ENCODE data around the gene PGBD5.

Gene PGBD5

DNA sequence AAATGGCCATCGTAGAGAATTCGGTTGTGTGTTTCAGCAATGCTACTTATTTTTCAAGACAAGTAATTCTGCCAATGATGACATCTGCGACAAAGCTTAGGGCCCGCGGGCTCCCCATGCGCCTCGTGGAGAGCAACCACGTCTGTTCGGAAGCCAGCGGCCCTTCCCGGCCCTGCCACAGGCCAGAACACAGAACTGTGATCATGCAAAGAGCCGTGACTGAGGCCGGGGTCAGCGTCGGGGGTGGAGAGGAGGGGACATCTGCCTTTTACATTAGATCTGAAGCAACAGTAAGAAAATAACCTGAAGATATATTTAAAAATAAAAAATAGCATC lies 103.7 kb downstream of the PGBD5 start:
- H3K9ac ChIP-seq (ENCODE audit: low read length), result no peak overlapping the region
- H3K4me1 ChIP-seq (ENCODE audit: control insufficient read depth, insufficient read depth, low read length), result no peaks in the 10 kb centered on the region
- no peaks in the 10 kb centered on the region for H3K27me3 ChIP-seq (ENCODE audit: control insufficient read depth, insufficient read depth, low read length)
- H3K4me3 ChIP-seq (ENCODE audit: low read length), result no peak overlapping the region
- H3K9me3 ChIP-seq (ENCODE audit: control insufficient read depth, low read length), result no peaks in the 10 kb centered on the region
- no peaks in the 10 kb centered on the region for H3K36me3 ChIP-seq (ENCODE audit: control insufficient read depth, insufficient read depth, low read length)

DNA sequence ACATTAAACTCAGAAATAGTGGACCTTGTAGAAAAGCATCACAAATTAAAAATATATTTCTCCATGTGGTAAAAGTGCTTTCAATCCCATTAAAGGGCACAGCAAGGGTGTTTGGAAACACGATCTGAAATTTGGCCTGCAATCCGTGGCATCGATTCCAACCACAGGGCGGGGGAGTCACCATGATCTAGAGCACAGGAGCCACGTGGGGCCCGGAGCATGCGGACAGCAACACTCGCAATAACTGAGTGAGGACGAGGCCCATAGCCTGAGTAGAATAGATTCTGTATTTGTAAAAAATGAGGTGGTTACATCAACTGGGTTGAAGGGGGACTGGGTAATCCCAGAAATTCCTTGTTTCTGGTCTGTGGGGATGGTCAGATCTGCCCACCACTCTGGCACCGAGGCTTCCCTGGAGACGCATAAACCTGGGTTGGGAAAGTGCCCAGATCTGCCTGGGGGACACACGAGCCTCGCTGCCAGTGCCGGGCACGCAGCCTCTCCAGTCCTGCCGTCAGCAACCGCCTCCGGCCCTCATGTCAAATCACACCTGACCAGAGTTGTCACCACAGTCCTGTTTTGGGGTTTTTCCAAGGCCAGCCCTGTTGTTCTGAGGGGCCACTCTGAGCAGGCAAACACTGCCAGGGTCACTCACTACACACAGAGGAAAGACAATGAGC lies 104.3 kb downstream of the PGBD5 start:
- no peaks in the 10 kb centered on the region for H3K36me3 ChIP-seq (ENCODE audit: control insufficient read depth, insufficient read depth, low read length)

DNA sequence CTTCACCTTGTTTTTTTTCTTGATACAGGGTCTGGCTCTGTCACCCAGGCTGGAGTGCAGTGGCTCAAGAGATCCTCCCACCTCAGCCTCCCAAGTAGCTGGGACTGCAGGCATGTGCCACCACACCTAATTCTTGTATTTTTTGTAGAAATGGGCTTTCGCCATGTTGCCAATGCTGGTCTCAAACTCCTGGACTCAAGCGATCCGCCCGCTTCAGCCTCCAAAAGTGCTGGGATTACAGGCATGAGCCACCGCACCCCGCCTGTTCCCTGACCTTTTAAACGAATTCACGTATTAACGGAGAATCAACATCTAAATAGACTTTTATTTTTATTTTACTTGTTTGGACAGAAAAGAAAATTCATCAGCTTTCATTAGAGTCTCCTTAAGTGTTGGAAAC lies 104.8 kb downstream of the PGBD5 start:
- no peak overlapping the region for H3K4me3 ChIP-seq (ENCODE audit: low read length)

More for the DNA sequence above, 104.3 kb downstream of the PGBD5 start:
- H3K4me3 ChIP-seq (ENCODE audit: low read length), result no peak overlapping the region
- no peaks in the 10 kb centered on the region for H3K27me3 ChIP-seq (ENCODE audit: control insufficient read depth, insufficient read depth, low read length)
- no peaks in the 10 kb centered on the region for H3K9me3 ChIP-seq (ENCODE audit: control insufficient read depth, low read length)
- no peaks in the 10 kb centered on the region for H3K4me1 ChIP-seq (ENCODE audit: control insufficient read depth, insufficient read depth, low read length)
- no peak overlapping the region for H3K9ac ChIP-seq (ENCODE audit: low read length)

DNA sequence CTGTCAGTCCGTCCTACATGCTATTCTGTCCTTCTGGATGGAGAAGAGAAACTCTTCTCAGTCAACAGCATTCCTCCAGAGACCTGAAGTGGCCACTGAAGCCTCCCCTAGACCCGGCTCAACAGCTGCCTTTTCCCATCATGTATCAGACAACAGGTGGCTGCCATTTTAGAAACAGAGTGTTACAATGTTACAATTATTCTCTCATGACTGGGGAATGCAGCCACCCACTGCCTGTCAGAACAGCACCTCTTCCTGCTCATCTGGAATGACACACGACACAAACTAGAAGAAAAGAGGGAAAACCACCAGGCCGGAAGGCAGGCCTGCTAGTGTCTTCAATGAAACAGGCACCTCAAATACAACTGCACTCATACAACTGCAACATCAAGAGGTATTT lies 105.3 kb downstream of the PGBD5 start:
- Histone ChIP-seq H3K36me3 (ENCODE audit: control insufficient read depth, insufficient read depth, low read length) (no peaks in the 10 kb centered on the region), H3K4me3 (ENCODE audit: low read length) (no peak overlapping the region), H3K27me3 (ENCODE audit: control insufficient read depth, insufficient read depth, low read length) (no peaks in the 10 kb centered on the region), H3K9me3 (ENCODE audit: control insufficient read depth, low read length) (no peaks in the 10 kb centered on the region), H3K9ac (ENCODE audit: low read length) (no peak overlapping the region), H3K4me1 (ENCODE audit: control insufficient read depth, insufficient read depth, low read length) (no peaks in the 10 kb centered on the region)

More for the DNA sequence above, 104.8 kb downstream of the PGBD5 start:
- H3K9ac ChIP-seq (ENCODE audit: low read length), result no peak overlapping the region
- no peaks in the 10 kb centered on the region for H3K27me3 ChIP-seq (ENCODE audit: control insufficient read depth, insufficient read depth, low read length)
- no peaks in the 10 kb centered on the region for H3K4me1 ChIP-seq (ENCODE audit: control insufficient read depth, insufficient read depth, low read length)
- no peaks in the 10 kb centered on the region for H3K9me3 ChIP-seq (ENCODE audit: control insufficient read depth, low read length)
- H3K36me3 ChIP-seq (ENCODE audit: control insufficient read depth, insufficient read depth, low read length), result no peaks in the 10 kb centered on the region

DNA sequence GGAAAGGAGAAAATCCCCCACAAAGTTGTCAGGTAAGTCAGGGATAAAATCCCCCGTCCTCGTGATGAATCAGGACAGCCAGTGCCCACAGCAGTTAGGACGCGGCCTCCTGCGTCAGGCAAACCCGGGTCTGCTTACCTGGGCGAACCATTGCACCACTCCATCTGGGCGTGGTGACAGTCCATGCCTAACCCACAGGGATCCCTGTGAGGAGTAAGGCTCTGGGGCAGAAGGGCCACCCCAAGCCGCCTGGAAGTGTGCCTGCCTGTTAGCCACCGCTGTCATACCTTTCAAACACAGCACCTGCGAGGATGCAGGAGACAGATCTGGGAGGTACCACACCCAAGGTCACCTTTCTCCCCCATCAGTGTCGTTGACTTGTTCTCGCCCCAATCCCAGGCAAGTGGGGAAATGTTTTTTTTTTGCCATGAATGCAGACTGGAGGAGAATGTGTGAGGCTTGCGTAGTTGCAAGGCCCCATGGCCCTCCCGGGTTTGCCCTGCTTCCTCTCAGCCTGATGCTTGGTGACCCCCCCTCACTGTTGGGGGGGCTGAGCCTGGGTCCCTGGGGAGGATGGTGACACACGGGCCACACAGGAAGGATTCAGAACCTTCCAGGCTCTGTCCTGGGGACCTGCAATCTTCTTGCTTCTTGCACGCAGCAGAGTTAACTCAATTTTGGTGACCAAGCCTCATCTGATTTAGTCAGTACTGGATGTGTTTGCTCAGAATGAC lies 107.0 kb downstream of the PGBD5 start:
- no peaks in the 10 kb centered on the region for H3K9me3 ChIP-seq (ENCODE audit: control insufficient read depth, low read length)
- H3K4me3 ChIP-seq (ENCODE audit: low read length), result no peak overlapping the region
- H3K36me3 ChIP-seq (ENCODE audit: control insufficient read depth, insufficient read depth, low read length), result no peaks in the 10 kb centered on the region
- no peaks in the 10 kb centered on the region for H3K4me1 ChIP-seq (ENCODE audit: control insufficient read depth, insufficient read depth, low read length)
- no peak overlapping the region for H3K9ac ChIP-seq (ENCODE audit: low read length)
- H3K27me3 ChIP-seq (ENCODE audit: control insufficient read depth, insufficient read depth, low read length), result no peaks in the 10 kb centered on the region

DNA sequence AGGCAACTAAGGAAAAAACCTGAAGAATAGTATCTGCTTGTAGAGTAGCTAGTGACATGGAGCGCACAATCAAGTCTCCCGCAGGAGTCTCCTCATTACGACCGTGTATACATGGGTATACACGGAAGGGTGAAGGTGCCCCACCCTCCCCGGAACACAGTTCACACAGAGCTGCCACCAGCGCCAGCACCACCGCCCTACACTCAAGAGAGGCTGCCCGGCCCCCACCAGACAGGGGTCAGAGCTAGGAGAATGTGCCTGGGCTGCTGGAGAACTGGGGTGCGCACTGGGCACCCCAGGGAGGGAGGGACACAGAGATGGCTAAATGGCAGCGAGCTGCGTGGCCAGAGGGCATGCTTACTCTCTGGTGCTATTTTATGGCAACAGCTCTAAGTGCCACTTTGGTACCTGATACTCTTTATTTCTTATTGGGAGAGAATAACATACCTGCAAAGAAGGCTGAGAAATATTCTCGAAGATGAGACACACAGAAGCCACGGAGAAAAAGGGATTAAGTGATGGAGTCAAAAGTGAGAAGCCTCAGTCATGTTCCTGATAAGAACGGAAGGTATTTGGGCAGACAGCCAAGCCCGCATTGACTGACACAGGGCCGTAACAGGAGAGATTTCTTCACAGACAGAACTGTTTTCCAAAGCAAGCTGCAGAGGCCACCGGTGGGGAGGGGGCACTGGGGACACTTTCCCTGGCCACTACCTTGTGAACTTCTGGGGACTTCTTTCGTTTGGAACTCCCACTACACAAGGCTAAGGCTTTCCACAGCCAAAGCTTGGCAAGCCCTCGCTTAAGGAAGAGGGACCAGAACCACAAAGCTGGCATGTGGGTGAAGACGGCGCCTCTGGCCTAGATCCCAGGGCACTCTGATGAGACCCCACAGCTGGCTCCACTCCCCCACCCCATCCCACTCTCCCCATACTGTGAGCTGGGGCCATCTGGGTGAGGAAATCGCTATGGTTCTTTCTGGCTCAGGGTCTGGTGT lies 108.0 kb downstream of the PGBD5 start:
- H3K9ac ChIP-seq (ENCODE audit: low read length), result no peak overlapping the region

DNA sequence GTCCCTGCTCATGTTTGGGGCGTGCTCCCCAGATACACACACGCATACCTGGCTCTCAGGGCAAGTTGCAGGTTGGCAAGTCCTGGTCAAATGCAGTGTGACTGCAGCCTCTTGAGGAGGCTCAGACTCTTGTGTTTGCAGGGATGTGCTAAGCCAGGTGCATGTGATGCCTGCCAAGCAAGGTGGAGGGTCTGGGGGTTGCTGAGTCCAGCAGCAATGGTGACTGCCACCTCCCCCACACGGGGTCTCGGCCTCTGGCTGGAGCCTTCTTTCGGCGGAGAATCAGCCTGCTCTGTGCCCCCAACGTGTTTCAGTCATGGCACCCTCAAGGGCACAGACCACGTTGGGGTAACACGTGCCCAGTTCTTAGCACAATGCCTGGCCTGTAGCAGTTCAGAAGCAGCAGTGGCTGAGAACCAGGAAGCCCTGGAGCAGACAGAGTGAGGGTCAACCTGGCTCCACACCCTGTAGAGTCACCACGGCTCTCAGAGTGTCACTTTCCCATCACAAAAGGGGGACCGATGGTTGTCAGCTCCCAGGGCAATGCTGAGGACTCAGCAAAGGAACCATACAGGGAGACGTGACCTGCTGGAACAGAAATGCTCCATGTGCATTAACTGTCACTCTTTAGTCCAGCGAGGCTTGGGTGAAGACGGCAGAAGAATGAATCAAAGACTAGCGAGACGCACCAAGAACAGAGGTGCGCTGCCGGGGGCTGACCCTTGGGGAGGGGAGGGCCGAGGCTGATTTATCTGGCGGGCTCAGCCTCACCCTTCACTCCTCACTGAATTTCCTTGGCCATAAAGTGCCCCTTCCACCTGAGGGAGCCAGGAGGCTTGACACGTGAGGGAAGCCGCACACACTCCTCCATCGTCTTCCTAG lies 109.0 kb downstream of the PGBD5 start:
- H3K9ac ChIP-seq (ENCODE audit: low read length), result no peak overlapping the region
- H3K27me3 ChIP-seq (ENCODE audit: control insufficient read depth, insufficient read depth, low read length), result no peaks in the 10 kb centered on the region
- H3K4me3 ChIP-seq (ENCODE audit: low read length), result no peak overlapping the region
- H3K4me1 ChIP-seq (ENCODE audit: control insufficient read depth, insufficient read depth, low read length), result no peaks in the 10 kb centered on the region
- H3K36me3 ChIP-seq (ENCODE audit: control insufficient read depth, insufficient read depth, low read length), result no peaks in the 10 kb centered on the region
- no peaks in the 10 kb centered on the region for H3K9me3 ChIP-seq (ENCODE audit: control insufficient read depth, low read length)

More for the DNA sequence above, 108.0 kb downstream of the PGBD5 start:
- H3K27me3 ChIP-seq (ENCODE audit: control insufficient read depth, insufficient read depth, low read length), result no peaks in the 10 kb centered on the region
- H3K36me3 ChIP-seq (ENCODE audit: control insufficient read depth, insufficient read depth, low read length), result no peaks in the 10 kb centered on the region
- no peaks in the 10 kb centered on the region for H3K9me3 ChIP-seq (ENCODE audit: control insufficient read depth, low read length)
- H3K4me1 ChIP-seq (ENCODE audit: control insufficient read depth, insufficient read depth, low read length), result no peaks in the 10 kb centered on the region
- no peak overlapping the region for H3K4me3 ChIP-seq (ENCODE audit: low read length)

DNA sequence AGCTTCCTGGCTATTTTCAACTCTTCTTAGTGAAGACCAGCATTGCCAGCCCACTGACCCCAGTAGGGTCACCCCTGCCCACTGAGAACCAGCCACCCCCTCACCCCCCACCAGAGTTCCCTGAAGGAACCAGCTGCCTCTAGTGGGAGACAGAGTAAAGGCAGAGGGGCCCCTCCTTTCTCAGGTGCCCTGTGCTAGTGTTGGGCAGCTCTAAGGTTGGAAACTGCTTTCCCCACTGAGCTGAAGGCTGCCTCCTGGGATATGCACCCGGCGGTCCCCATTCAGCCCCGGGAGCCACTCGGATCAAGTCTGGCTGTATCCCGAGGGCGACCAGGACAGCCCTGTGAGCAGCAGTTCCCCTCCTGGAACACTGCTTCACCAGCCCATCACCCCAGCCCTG lies 111.0 kb downstream of the PGBD5 start:
- no peaks in the 10 kb centered on the region for H3K4me1 ChIP-seq (ENCODE audit: control insufficient read depth, insufficient read depth, low read length)
- H3K36me3 ChIP-seq (ENCODE audit: control insufficient read depth, insufficient read depth, low read length), result no peaks in the 10 kb centered on the region
- H3K27me3 ChIP-seq (ENCODE audit: control insufficient read depth, insufficient read depth, low read length), result no peaks in the 10 kb centered on the region
- no peak overlapping the region for H3K4me3 ChIP-seq (ENCODE audit: low read length)
- no peaks in the 10 kb centered on the region for H3K9me3 ChIP-seq (ENCODE audit: control insufficient read depth, low read length)
- H3K9ac ChIP-seq (ENCODE audit: low read length), result no peak overlapping the region

DNA sequence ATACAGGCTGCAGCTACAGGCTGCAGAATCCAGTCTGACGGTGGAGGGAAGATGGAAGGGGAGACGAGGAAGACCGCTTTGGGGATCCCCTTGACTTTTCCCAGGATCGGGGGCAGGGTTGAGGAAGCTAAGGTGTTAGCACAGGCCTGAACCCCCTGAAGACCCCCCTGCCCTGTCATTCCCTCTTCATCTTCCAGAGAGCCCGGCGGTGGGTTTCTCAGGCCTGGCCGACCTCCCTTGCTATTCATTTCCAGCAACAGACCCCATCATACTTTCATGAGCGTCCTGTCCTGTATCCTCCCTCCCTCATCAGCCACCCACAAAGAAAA lies 112.0 kb downstream of the PGBD5 start:
- no peaks in the 10 kb centered on the region for H3K9me3 ChIP-seq (ENCODE audit: control insufficient read depth, low read length)
- H3K27me3 ChIP-seq (ENCODE audit: control insufficient read depth, insufficient read depth, low read length), result no peaks in the 10 kb centered on the region
- H3K36me3 ChIP-seq (ENCODE audit: control insufficient read depth, insufficient read depth, low read length), result no peaks in the 10 kb centered on the region
- H3K4me3 ChIP-seq (ENCODE audit: low read length), result no peak overlapping the region
- no peak overlapping the region for H3K9ac ChIP-seq (ENCODE audit: low read length)
- no peaks in the 10 kb centered on the region for H3K4me1 ChIP-seq (ENCODE audit: control insufficient read depth, insufficient read depth, low read length)

DNA sequence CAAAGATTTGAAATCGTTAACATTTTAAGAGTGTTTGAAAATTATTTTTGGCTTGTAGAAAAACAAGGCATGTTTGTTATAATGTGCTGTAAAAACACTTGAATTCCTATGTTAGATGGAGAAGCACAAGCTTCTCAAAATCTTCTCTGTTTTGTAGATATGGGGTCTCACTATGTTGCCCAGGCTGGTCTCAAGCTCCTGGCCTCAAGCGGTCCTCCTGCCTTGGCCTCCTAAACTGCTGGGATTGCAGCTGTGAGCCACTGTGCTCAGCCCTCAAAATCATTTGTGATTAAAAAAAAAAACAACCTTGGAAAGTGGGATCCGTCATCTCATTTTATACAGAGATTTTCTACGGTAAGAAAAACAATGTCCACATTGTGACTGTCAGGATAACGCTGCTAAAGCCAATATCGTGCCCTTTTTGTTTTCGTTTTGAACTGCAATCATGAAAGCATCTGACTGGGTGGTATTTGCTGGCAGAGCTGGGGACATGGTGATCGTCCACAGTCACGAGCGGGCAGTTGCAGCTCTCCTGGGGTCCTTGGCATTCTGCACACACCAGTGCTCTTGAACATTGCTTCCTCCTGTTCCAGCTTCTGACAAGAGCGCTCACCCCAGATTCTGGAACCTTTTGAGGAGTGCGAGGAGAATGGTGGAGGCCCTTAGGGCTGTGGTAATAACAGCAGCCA lies 112.5 kb downstream of the PGBD5 start:
- no peaks in the 10 kb centered on the region for H3K36me3 ChIP-seq (ENCODE audit: control insufficient read depth, insufficient read depth, low read length)
- no peak overlapping the region for H3K4me3 ChIP-seq (ENCODE audit: low read length)
- H3K27me3 ChIP-seq (ENCODE audit: control insufficient read depth, insufficient read depth, low read length), result no peaks in the 10 kb centered on the region
- no peaks in the 10 kb centered on the region for H3K9me3 ChIP-seq (ENCODE audit: control insufficient read depth, low read length)
- H3K4me1 ChIP-seq (ENCODE audit: control insufficient read depth, insufficient read depth, low read length), result peaks cover 2% of the 10 kb centered on the region
- H3K9ac ChIP-seq (ENCODE audit: low read length), result no peak overlapping the region

DNA sequence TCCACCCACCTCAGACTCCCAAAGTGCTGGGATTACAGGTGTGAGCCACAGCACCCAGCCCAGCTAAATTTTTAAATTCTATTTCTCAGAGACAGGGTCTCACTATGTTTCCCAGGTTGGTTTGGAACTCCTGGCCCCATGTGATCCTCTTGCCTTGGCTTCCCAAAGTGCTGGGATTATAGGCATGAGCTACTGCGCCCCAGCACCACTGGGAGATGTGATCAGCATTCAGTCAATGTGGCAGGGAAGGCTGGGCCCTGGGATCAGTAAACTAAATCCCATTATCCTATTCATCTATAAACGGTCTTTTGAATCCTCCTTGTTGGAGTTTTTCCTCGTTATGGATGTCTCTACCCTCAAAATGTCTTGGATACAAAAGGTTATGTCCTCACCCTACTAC lies 113.5 kb downstream of the PGBD5 start:
- Histone ChIP-seq H3K9me3 (ENCODE audit: control insufficient read depth, low read length) (no peaks in the 10 kb centered on the region), H3K9ac (ENCODE audit: low read length) (no peak overlapping the region), H3K27me3 (ENCODE audit: control insufficient read depth, insufficient read depth, low read length) (no peaks in the 10 kb centered on the region), H3K36me3 (ENCODE audit: control insufficient read depth, insufficient read depth, low read length) (no peaks in the 10 kb centered on the region), H3K4me1 (ENCODE audit: control insufficient read depth, insufficient read depth, low read length) (peaks cover 11% of the 10 kb centered on the region), H3K4me3 (ENCODE audit: low read length) (no peak overlapping the region)

Measured in mucosa of stomach (tissue), 1 donor.